SIG-M5 treated with dmso at 0.1 percent for 504 hours (cell line): ENCODE data around the gene SYNE2.

ENCODE experiments used
- DNase-seq: peaks from one replicate; lab custom pipeline; 2025; ENCODE audit not compliant: unreplicated experiment; lab: John Stamatoyannopoulos, UW

SYNE2 gene

GRCh38 chr14:63960926-63961567, 108.2 kb downstream of the SYNE2 start:
- DNase-seq, result no peak

GRCh38 chr14:63962906-63963305, 110.1 kb downstream of the SYNE2 start:
- DNase-seq, result no peak

DNA sequence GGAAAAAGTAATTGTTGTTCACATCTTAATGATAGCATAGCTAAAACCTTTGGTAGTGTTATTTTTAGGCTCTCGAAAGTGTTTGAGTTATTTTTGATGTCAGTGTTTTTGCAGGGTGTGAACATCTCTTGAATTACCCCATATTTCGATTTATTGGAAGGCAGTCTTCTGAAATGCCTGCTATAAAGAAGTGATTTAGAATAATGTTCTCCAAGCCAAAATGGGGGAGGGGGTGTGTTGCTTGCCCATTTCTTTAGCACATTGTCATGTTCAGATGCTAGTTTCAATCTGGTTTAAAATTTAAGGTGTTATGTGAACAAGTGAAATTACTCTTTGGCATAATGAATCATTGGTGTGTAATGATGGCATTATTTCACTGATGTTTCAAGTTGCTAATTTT, 110.6 kb downstream of the SYNE2 start:
- no peak for DNase-seq

DNA sequence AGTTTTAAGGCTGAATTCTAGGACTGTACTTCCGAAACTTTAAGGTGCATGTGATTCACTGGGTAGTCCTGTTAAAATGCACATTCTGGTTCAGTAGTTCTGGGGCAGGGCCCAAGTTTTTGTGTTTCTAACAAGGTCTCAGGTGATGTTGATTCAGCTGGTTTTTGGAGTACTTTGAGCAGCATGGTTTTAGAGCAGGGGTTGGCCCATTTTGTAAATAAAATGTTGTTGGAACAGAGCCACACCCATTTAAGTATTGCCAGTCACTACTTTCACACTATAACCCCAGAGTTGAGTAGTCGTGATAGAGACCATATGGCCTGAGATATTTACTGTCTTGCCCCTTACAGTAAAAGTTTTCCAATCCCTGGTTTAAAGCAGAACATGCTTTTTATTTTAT, 111.3 kb downstream of the SYNE2 start:
- no peak for DNase-seq

GRCh38 chr14:63966407-63966806, 113.6 kb downstream of the SYNE2 start:
- DNase-seq, result no peak

- no peak for DNase-seq
Measured at GRCh38 chr14:63972323-63972932, 119.6 kb downstream of the SYNE2 start.

GRCh38 chr14:63974176-63974575, 121.4 kb downstream of the SYNE2 start:
- DNase-seq, result no peak

DNA sequence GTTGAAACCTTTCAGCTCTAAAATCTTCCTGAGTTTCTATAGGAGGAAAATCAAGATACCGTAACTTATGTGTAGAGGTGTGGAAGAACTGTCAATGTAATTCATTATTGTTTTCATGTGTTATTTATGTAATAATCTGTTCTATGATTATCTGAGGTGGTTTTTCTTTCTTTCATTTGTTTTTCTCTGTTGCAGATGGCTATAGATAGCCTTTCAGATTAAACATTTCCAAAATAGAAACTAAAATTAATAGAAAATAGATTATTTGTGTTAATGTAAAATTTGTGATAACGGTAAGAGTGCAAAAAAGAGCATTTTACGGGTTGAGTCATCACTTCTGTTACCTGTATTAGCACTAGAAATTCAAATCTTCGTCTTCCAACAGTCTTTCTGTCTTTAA, 128.8 kb downstream of the SYNE2 start:
- no peak for DNase-seq

DNA sequence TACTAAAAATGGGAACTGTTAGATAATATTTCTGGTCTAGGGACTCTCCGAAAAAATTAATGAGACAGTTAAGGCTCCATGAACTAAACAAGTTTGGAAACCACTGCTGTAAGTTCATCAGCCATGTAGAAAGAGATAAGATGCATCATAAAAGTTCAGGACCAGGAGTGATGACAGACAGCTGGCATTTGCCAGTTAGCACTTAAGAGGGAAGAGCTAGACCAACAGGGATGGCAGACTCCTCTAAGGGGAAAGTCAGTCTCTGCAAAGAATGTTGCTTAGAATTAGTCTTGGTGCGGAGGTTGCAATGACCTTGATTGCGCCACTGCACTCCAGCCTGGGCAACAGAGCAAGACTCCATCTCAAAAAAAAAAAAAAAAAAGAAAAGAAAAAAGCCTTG, 129.4 kb downstream of the SYNE2 start:
- no peak for DNase-seq

- no peak for DNase-seq
Measured at GRCh38 chr14:63982629-63983028, 129.8 kb downstream of the SYNE2 start.

- DNase-seq, result peak; percentile 38
Measured at GRCh38 chr14:63986789-63987533, 134.2 kb downstream of the SYNE2 start.

- DNase-seq, result no peak
Measured at GRCh38 chr14:63988579-63988978, 135.8 kb downstream of the SYNE2 start.

DNA sequence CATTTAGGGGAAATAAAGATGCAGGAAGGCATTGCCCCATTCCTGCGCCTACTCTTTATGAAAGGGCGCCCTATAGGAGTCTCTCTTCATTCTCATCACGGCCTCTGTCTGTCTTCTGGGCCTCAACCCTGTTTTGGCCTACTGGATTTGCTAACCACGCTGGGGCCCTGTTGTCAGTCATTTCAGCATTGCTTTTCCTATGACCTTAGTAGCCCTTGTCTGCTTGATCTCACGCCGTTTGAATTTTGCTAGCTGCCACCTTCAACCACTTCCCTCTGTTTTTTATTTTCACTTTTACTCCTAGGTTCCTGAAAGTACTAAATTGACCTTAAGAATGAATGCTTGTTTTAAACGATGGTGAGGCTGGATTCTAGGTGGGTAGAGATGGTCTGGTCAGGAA, 139.0 kb downstream of the SYNE2 start:
- no peak for DNase-seq

DNA sequence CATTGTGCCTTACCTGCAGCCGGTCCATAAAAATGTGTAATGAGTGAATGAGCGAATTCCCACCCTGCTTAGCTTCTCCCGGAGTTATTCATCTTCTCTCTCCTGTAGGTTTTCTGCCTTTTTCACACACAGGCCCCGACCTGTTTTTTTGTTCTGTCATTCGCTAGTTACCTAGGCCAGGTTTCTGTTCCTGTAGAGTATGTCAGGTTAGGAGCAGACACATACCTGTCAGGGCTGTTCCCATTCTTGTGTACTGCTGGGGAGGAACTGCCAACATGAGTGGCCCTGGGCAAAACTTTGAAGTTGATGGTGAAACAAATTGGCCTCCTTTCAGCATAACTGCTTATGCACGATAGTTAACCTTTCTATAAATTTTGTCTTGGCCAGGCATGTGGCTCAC, 140.1 kb downstream of the SYNE2 start:
- DNase-seq, result no peak

GRCh38 chr14:63993992-63994391, 141.2 kb downstream of the SYNE2 start:
- peak; percentile 11 for DNase-seq

DNA sequence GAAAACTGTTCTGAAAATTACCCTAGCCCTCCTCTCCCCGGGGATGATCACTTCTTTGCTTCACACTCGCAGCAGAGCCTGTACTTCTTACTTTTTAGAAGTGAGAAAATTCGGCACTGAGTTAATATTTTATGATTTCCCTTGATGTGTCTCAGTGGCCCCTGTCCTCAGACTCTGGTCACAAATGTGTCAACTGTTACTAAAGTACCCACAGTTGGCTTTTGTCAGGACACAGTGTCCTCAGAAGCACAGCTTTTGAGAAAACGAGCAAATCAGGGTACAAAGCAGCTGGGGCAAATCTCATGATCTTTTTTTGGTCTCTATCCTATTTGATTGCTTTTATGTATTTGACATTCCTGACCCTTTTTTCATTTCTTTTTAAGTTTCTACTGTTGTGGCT, 142.5 kb downstream of the SYNE2 start:
- DNase-seq, result no peak

- no peak for DNase-seq
Measured at GRCh38 chr14:63996016-63996415, 143.2 kb downstream of the SYNE2 start.

- DNase-seq, result no peak
Measured at GRCh38 chr14:63996625-63997220, 143.9 kb downstream of the SYNE2 start.

DNA sequence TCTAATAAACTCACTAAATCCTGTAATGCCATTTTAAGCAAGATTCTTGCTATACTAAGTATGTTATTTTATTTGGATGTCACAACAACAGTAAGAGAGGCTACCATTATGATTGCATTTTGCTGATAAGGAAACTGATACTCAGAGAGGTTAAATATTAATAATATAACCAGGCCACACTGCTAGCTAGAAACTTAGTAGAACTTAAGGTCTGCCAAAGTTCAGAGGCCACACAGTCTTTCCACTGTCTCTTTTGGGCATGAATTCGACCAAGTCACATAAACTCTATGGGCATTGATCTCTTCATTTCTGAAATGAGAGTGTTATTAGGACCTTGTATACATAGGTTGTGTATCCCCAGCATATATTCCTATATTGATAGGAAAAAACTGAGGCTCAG, 147.9 kb downstream of the SYNE2 start:
- DNase-seq, result no peak

GRCh38 chr14:64005822-64006221, 153.0 kb downstream of the SYNE2 start:
- peak; percentile 13 for DNase-seq

DNA sequence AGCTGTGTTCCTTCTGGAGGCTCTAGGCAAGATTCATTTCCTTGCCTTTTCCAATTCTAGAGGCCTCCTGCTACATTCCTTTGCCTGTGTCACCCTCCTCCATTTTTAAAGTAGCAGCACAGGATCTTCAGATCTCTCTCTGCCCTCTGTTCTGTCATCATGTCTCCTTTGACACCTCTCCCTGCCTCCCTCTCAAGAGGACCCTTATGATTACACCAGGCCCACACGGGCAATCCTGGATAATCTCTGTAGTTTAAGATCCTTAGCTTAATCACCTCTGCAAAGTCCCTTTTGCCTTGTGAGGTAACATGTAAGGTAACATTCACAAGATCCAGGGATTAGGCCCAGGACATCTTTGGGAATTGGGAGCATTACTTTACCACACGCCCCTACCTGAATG, 155.2 kb downstream of the SYNE2 start:
- DNase-seq, result no peak

GRCh38 chr14:64012003-64012402, 159.2 kb downstream of the SYNE2 start:
- DNase-seq, result no peak
